H1 (cell line): ENCODE results near the gene STK16. TPM values are rescaled to one million over a fixed set of nuclear protein-coding genes. Genes with fewer than 3 reads are reported as not detected.

Experiments
- ASH2L ChIP-seq: fragments of 200-600, 300-600 bp; sonication (generic); IDR thresholded peaks from one replicate; pipeline ENCODE4 v1.7.1; 2017; ENCODE audit warnings: low read length
- CHD2 ChIP-seq: IDR thresholded peaks from 2 replicates; pipeline ENCODE4 v1.6.1; 2012; ENCODE audit warnings: low read length, improper control_type of control experiment
- KDM4A ChIP-seq: IDR thresholded peaks from one replicate; pipeline ENCODE4 v1.7.1; 2012; ENCODE audit warnings: low read depth, mild to moderate bottlenecking, moderate library complexity, low read length, inconsistent platforms; ENCODE audit not compliant: severe bottlenecking
- POLR2AphosphoS5 ChIP-seq: IDR thresholded peaks from 2 replicates; pipeline ENCODE4 v1.6.1; 2011; ENCODE audit warnings: low read depth, low read length
- TCF12 ChIP-seq: IDR thresholded peaks from 2 replicates; pipeline ENCODE4 v1.6.1; 2011; ENCODE audit warnings: low read depth, mild to moderate bottlenecking, low read length
- polyA plus RNA-seq, 7 experiments: library from polyadenylated mRNA; depleted of rRNA in 3 of 7; stranded (reverse) in 5 of 7; unstranded in 2 of 7; fragments of >200 nt in 5 of 7; fragments of 200-250 nt in 2 of 7; gene quantifications; 1 replicate in 5 of 7; 2 replicates in 1 of 7; 4 replicates in 1 of 7; pipeline versions ENCODE4 v1.2.1 to v1.2.3, GENCODE V29; 2011 to 2013; ENCODE audit warnings: missing spikeins in 2 of 7, mixed read lengths in 2 of 7
- total RNA-seq: library from RNA; stranded (reverse); fragmentation: NEBNext Ultra II Directional; extraction: Animal tissue kit (Norgen Biotek cat#: 25700); gene quantifications from 2 replicates; pipeline ENCODE4 v1.2.1, GENCODE V29; 2021
- TF ChIP-seq, protein P1 (sequence below): fragments of 300-600 bp; sonication (generic); IDR thresholded peaks from 2 replicates; pipeline ENCODE4 v1.7.1; 2012; ENCODE audit warnings: low read length, moderate library complexity, mild to moderate bottlenecking, inconsistent platforms; ENCODE audit not compliant: insufficient replicate concordance
- TF ChIP-seq, protein P2 (sequence below), 3 experiments: IDR thresholded peaks; 1 replicate in 2 of 3; 2 replicates in 1 of 3; pipeline versions ENCODE4 v1.5.1 to v1.6.1; 2011; ENCODE audit warnings: low read length in 3 of 3, mild to moderate bottlenecking in 3 of 3, inconsistent platforms in 2 of 3, low read depth in 1 of 3, moderate library complexity in 1 of 3; ENCODE audit not compliant: insufficient read depth in 1 of 3; ENCODE audit errors: control extremely low read depth in 1 of 3

STK16 gene
- total and polyA plus RNA-seq, 2 of the 8 experiments (the other 6 are each of a cell fraction or from before 2014, with no cell fraction given), result 21.3 to 51.4 TPM

DNA sequence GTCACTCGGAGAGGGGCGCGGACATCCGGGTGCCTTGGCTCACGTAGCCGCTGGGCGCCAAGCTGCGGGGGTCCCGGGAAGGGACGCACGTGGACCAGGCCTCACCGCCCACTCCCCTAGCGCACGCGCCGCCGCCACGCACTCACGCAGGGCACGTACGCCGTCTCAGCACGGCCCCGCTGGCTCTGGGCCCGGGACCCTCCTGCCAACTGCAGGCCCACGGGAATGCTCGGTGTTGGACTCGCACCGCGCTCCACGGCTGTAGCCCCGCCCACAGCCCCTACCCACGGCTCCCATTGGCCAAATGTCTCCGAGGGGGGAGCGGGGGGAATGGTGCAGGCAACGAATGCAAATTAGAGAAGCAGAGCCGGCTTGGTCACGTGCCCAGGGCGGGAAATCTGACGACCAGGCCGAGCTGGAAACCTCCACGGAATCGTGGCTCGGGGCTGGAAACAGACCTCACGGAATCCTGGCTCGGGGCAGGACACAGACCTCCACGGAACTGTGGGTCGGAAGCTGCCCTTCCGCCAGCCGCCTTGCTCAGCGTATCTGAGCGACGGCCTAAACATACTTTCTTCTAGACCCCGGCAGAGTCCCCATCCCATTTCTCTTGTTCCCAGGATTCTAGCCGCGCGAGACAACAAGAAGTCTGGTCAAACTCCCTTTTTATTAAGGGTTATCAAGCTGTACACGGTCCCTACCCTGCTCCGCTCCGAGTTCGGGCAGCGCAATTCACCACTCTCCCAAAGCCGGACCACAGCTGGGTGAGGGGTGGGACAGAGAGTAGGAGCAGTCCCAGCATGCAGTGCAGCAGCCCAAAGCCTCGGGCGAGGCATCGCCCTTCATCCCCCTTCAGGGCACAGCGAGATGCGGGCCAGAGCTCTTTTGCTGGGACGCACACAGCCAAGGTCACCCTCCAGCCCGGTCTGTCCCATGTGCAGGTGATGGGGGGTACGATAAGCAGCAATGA lies 26.3 kb upstream of the STK16 start, which contains the start of gene ABCB6 (continued):
- TF ChIP-seq, protein P1, sequence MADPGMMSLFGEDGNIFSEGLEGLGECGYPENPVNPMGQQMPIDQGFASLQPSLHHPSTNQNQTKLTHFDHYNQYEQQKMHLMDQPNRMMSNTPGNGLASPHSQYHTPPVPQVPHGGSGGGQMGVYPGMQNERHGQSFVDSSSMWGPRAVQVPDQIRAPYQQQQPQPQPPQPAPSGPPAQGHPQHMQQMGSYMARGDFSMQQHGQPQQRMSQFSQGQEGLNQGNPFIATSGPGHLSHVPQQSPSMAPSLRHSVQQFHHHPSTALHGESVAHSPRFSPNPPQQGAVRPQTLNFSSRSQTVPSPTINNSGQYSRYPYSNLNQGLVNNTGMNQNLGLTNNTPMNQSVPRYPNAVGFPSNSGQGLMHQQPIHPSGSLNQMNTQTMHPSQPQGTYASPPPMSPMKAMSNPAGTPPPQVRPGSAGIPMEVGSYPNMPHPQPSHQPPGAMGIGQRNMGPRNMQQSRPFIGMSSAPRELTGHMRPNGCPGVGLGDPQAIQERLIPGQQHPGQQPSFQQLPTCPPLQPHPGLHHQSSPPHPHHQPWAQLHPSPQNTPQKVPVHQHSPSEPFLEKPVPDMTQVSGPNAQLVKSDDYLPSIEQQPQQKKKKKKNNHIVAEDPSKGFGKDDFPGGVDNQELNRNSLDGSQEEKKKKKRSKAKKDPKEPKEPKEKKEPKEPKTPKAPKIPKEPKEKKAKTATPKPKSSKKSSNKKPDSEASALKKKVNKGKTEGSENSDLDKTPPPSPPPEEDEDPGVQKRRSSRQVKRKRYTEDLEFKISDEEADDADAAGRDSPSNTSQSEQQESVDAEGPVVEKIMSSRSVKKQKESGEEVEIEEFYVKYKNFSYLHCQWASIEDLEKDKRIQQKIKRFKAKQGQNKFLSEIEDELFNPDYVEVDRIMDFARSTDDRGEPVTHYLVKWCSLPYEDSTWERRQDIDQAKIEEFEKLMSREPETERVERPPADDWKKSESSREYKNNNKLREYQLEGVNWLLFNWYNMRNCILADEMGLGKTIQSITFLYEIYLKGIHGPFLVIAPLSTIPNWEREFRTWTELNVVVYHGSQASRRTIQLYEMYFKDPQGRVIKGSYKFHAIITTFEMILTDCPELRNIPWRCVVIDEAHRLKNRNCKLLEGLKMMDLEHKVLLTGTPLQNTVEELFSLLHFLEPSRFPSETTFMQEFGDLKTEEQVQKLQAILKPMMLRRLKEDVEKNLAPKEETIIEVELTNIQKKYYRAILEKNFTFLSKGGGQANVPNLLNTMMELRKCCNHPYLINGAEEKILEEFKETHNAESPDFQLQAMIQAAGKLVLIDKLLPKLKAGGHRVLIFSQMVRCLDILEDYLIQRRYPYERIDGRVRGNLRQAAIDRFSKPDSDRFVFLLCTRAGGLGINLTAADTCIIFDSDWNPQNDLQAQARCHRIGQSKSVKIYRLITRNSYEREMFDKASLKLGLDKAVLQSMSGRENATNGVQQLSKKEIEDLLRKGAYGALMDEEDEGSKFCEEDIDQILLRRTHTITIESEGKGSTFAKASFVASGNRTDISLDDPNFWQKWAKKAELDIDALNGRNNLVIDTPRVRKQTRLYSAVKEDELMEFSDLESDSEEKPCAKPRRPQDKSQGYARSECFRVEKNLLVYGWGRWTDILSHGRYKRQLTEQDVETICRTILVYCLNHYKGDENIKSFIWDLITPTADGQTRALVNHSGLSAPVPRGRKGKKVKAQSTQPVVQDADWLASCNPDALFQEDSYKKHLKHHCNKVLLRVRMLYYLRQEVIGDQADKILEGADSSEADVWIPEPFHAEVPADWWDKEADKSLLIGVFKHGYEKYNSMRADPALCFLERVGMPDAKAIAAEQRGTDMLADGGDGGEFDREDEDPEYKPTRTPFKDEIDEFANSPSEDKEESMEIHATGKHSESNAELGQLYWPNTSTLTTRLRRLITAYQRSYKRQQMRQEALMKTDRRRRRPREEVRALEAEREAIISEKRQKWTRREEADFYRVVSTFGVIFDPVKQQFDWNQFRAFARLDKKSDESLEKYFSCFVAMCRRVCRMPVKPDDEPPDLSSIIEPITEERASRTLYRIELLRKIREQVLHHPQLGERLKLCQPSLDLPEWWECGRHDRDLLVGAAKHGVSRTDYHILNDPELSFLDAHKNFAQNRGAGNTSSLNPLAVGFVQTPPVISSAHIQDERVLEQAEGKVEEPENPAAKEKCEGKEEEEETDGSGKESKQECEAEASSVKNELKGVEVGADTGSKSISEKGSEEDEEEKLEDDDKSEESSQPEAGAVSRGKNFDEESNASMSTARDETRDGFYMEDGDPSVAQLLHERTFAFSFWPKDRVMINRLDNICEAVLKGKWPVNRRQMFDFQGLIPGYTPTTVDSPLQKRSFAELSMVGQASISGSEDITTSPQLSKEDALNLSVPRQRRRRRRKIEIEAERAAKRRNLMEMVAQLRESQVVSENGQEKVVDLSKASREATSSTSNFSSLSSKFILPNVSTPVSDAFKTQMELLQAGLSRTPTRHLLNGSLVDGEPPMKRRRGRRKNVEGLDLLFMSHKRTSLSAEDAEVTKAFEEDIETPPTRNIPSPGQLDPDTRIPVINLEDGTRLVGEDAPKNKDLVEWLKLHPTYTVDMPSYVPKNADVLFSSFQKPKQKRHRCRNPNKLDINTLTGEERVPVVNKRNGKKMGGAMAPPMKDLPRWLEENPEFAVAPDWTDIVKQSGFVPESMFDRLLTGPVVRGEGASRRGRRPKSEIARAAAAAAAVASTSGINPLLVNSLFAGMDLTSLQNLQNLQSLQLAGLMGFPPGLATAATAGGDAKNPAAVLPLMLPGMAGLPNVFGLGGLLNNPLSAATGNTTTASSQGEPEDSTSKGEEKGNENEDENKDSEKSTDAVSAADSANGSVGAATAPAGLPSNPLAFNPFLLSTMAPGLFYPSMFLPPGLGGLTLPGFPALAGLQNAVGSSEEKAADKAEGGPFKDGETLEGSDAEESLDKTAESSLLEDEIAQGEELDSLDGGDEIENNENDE, result no peak
- peak; percentile 83 for TF ChIP-seq POLR2AphosphoS5
- peak; percentile 60 for TF ChIP-seq ASH2L
- no peak for TF ChIP-seq TCF12
- no peak; the same call in 1 of the 2 replicates for TF ChIP-seq CHD2
- TF ChIP-seq, protein P2, sequence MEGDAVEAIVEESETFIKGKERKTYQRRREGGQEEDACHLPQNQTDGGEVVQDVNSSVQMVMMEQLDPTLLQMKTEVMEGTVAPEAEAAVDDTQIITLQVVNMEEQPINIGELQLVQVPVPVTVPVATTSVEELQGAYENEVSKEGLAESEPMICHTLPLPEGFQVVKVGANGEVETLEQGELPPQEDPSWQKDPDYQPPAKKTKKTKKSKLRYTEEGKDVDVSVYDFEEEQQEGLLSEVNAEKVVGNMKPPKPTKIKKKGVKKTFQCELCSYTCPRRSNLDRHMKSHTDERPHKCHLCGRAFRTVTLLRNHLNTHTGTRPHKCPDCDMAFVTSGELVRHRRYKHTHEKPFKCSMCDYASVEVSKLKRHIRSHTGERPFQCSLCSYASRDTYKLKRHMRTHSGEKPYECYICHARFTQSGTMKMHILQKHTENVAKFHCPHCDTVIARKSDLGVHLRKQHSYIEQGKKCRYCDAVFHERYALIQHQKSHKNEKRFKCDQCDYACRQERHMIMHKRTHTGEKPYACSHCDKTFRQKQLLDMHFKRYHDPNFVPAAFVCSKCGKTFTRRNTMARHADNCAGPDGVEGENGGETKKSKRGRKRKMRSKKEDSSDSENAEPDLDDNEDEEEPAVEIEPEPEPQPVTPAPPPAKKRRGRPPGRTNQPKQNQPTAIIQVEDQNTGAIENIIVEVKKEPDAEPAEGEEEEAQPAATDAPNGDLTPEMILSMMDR (IDR thresholded peaks at IDR 0.05; ENCODE audit: control extremely low read depth in 1 of 3, insufficient read depth in 1 of 3, low read depth in 1 of 3, low read length in 3 of 3), result peak in 1 of 3 experiments; percentile 2; a peak in 2 of 4 replicates
- peak; percentile 93 for TF ChIP-seq KDM4A
